ENCODE results near the gene SSC4D.
"Not testable (repeated sequence)": the region's sequence is repeated elsewhere in the genome, so short reads cannot be mapped to it uniquely, and the experiment has no call there.

SSC4D gene

DNA sequence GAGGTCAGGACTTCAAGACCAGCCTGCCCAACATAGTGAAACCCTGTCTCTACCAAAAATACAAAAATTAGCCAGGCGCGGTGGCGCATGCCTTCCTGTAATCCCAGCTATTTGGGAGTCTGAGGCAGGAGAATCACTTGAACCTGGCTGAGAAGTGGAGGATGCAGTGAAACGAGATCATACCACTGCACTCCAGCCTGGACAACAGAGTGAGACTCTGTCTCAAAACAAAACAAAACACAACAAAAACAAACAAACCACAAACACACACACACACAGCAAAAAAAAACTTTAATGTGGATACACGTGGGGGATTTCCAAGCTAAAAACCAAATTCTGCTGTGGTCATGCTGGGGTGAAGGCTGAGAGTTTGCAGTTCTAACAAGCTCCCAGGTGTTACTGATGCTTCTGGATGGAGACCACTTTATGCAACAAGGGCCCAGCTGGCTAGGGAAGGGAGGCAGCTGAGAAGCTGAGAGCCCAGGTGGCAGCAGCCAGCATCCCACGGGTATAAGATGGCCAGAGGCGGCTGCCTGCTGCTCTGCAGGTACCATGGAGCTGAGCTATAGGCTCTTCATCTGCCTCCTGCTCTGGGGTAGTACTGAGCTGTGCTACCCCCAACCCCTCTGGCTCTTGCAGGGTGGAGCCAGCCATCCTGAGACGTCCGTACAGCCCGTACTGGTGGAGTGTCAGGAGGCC lies 15.1 kb upstream of the SSC4D start, which contains the start of gene ZP3:
TSS of gene ZP3 (plus strand) at position 538 of the 699 bp plus-strand sequence. CDS start at position 553, 15 bp downstream.
- peak; percentile 59 for DNase-seq (ENCODE audit: low spot score)
- no peak for TF ChIP-seq CTCF (IDR thresholded peaks at IDR 0.05; ENCODE audit: borderline replicate concordance, control extremely low read depth, extremely low read depth, insufficient read depth, missing control alignments)
- in situ Hi-C loops (cut with MboI; ENCODE audit: low sequenced_read_pairs, unreplicated experiment): no loop called here

DNA sequence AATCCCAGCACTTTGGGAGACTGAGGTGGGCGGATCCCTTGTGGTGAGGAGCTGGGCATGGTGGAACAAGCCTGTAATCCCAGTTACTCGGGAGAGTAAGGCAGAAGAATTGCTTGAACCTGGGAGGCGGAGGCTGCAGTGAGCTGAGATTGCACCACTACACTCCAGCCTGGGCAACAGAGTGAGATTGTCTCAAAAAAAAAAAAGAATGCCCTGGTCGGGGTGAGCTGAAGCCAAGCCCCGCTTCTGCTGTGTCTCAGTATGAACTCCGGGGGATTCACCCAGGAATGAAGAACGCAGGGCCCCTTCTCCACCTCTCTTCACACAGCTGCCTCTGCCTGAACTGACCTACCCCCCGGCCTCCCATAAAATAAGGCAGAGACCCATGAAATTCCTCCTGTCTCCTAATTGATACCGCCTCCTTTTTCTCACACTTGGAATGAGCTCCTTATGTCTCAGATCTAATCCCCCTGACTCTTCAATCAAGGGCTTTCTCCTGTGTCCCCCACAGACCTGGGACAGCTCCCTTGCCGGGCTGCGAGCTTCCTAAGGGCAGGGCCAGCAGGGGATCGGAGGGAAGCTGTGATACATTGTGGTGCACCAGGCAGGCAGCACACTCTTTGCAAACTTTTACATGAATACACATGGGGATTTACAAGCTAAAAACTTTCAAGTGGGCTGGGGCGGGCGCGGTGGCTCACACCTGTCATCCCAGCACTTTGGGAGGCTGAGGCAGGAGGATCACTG lies 14.3 kb upstream of the SSC4D start:
- DNase-seq (ENCODE audit: low spot score): no peak
- no peak for TF ChIP-seq CTCF (IDR thresholded peaks at IDR 0.05; ENCODE audit: borderline replicate concordance, control extremely low read depth, extremely low read depth, insufficient read depth, missing control alignments)
- in situ Hi-C loops (cut with MboI; ENCODE audit: low sequenced_read_pairs, unreplicated experiment): no loop called here

- in situ Hi-C loops (cut with MboI; ENCODE audit: low sequenced_read_pairs, unreplicated experiment); DNase-seq (ENCODE audit: low spot score): not testable (repeated sequence)
These were observed 11.6 kb upstream of the SSC4D start for GRCh38 chr7:76421097-76421496.

DNA sequence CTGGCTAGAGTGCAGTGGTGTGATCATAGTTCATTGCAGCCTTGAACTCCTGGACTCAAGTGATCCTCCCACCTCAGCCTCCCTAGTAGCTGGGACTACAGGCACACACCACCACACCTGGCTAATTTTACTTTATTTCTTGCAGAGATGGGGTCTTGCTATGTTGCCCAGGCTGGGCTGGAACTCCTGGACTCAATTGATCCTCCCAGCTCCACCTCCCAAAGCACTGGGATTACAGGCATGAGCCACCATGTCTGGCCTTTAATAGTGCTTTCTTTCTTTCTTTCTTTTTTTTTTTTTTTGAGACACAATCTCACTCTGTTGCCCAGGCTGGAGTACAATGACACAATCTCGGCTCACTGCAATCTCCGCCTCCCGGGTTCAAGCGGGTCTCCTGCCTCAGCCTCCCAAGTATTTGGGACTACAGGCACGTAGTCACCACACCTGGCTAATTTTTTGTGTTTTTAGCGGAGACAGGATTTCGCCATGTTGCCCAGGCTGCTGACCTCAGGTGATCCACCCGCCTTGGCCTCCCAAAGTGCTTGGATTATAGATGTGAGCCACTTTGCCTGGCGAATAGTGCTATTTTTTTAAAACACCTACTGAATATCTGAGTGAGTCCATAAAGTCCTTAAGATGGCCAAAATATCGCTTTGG lies 8.3 kb upstream of the SSC4D start:
- DNase-seq (ENCODE audit: low spot score); in situ Hi-C loops (cut with MboI; ENCODE audit: low sequenced_read_pairs, unreplicated experiment): not testable (repeated sequence)

DNA sequence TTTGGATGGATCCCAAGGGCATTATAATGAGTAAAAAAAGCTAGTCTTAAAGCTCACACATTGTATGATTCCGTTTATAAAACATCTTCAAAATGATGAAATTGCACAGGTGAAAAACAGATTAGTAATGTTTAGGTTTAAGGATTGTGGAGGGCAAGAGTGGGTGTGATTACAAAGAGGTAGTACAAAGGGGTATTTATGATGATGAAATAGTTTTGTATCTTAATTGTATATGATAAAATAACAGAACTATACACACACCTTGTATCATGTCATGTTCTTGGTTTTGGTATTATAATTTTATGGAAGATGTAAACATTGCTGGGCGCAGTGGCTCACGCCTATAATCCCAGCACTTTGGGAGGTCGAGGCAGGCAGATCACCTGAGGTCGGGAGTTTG lies 2.8 kb upstream of the SSC4D start:
- no peak for DNase-seq (ENCODE audit: low spot score)
- in situ Hi-C loops (cut with MboI; ENCODE audit: low sequenced_read_pairs, unreplicated experiment): no loop called here
- no peak for TF ChIP-seq CTCF (IDR thresholded peaks at IDR 0.05; ENCODE audit: borderline replicate concordance, control extremely low read depth, extremely low read depth, insufficient read depth, missing control alignments)

DNA sequence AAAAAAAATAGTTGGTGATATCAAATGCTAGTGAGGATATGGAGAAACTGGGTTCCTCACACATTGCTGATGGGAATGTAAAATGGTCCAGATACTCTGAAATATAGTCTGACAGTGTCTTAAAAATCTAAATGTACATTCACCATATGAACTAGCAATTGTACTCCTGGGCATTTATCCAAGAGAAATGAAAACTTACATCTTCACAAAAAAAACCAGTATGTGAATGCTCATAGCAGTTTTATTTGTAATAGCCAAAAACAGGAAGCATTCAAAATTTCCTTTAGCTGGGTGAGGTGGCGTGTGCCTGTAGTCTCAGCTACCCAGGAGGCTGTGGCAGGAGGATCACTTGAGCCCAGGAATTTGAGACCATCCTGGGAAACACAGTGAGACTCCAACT lies 2.1 kb upstream of the SSC4D start:
- TF ChIP-seq CTCF (IDR thresholded peaks at IDR 0.05; ENCODE audit: borderline replicate concordance, control extremely low read depth, extremely low read depth, insufficient read depth, missing control alignments): no peak
- DNase-seq (ENCODE audit: low spot score): no peak
- in situ Hi-C loops (cut with MboI; ENCODE audit: low sequenced_read_pairs, unreplicated experiment): no loop called here

DNA sequence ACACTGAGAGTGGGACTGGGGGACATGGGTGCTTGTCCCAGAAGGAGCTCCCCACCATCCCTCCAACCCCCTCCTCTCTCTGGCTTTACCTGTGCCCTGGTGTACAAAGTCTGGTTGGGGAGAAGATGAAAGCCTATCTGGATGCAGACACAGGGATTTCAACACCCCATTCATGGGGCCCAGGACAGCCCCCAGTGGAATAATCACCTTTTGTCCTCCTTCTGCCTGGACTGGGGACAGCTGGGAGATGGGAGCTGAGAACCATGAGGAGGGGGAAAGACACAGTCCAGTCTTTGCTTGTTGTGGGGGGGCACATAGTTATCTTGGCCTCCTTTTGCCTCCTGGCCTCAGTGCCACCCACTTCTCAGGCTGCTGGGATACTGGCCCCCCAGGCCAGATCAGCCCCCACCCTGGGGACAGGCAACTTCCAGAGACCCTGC lies 1.4 kb downstream of the SSC4D start:
- DNase-seq (ENCODE audit: low spot score): no peak
- in situ Hi-C loops (cut with MboI; ENCODE audit: low sequenced_read_pairs, unreplicated experiment): no loop called here
- TF ChIP-seq CTCF (IDR thresholded peaks at IDR 0.05; ENCODE audit: borderline replicate concordance, control extremely low read depth, extremely low read depth, insufficient read depth, missing control alignments): no peak

All from GM13976 (cell line).